Effector memory CD8-positive, alpha-beta T cell (primary cell): ENCODE results near the gene ANAPC13.
A peak's percentile ranks its signal among the peaks of the same experiment; 100 is the strongest.

Source experiments
- ATAC-seq: fragments of 150-1000 bp; cut with Tn5 transposase; replicated peaks from 2 replicates; pipeline ENCODE4 v1.10.0; 2021; ENCODE audit warnings: mild to moderate bottlenecking, moderate library complexity
- DNase-seq, 3 experiments: peaks; one replicate each; pipeline ENCODE4 v3.0.0; 2021
- H3K27ac Mint-ChIP-seq, 2 donors: one replicate each; pipeline ENCODE4 v1.8.0; 2022; ENCODE audit warnings: mild to moderate bottlenecking in 2 of 2, mixed read lengths in 2 of 2, moderate library complexity in 2 of 2
- H3K27me3 Mint-ChIP-seq, 2 donors: one replicate each; pipeline ENCODE4 v1.8.0; 2022; ENCODE audit warnings: mixed read lengths in 2 of 2
- H3K36me3 Mint-ChIP-seq: one replicate; pipeline ENCODE4 v1.8.0; 2022; ENCODE audit warnings: mild to moderate bottlenecking, moderate library complexity, mixed read lengths; ENCODE audit not compliant: insufficient read depth
- H3K4me1 Mint-ChIP-seq, 2 donors: one replicate each; pipeline ENCODE4 v1.8.0; 2022; ENCODE audit warnings: low read depth in 2 of 2, mixed read lengths in 2 of 2
- H3K4me3 Mint-ChIP-seq, 2 donors: one replicate each; pipeline ENCODE4 v1.8.0; 2022; ENCODE audit warnings: mild to moderate bottlenecking in 2 of 2, mixed read lengths in 2 of 2, moderate library complexity in 2 of 2
- H3K9me3 Mint-ChIP-seq, 2 donors: one replicate each; pipeline ENCODE4 v1.8.0; 2022; ENCODE audit warnings: mixed read lengths in 2 of 2

The ANAPC13 gene

DNA sequence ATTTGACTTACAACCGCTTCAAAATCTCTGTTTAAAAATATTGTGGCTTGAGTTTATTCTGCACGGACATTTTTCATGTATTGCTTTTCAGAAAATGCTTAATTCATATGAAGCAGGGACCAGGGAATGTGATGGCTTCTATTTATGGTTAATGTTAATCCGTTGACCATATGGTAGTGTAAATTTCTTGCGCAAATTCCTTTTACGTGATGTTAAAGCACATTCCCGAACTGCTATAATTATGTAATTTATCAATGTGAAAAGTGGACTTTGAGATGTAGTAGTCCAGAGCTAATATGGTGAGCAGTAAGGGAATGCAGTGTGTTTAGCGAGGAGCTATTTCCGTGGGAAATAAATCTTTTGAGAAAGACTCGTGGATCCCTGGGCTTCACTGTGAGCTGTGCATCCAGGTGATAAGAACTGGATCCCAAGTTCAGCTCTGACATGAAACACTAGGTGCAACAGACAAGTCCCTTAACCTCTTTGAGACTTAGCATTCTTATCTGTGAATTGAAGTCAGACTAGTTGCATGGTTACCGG is 27.3 kb downstream of the ANAPC13 start:
- Mint-ChIP-seq H3K4me1 (no peaks in the 10 kb centered on the region), H3K4me3 (no peak overlapping the region), H3K36me3 (no peaks in the 10 kb centered on the region), H3K9me3 (no peaks in the 10 kb centered on the region), H3K27me3 (peaks cover 58 to 65% of the 10 kb centered on the region in 2 donors), H3K27ac (no peak overlapping the region)
- no peak for DNase-seq
- ATAC-seq, result no peak

DNA sequence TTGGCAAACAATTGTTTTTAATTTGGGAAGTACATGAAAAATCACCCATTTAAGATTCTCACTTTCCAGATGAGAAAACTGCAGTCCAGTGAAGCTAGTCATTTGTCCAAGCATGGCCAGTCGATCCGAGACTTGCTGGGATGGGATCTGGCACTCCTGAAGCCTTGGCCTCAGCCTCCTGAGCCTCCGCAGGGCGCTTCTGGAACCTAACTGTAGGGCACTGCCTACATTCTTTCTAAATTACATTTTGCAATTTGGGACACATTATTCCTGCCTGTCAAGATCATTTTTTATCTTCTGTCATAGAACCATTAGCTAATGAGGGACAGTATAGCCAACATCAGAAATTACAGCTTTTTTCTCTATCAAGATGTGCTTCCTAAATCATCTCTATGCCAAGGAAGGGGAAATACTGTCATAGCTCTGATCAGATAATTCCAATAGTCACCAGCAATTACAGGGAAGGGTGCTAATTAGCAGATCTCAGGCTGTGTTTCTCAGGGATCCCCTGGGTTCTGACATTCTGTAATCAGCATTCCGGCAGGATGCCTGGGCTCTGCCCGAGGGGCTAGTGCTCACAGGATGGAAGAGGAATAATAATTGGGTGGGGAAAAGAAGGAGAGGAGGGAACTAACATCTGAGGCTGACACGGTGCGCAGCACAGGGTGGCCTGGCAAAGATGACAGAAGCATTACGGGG is 28.3 kb downstream of the ANAPC13 start:
- H3K36me3 Mint-ChIP-seq, result no peaks in the 10 kb centered on the region
- ATAC-seq, result no peak
- H3K9me3 Mint-ChIP-seq, result no peaks in the 10 kb centered on the region
- no peak overlapping the region for H3K27ac Mint-ChIP-seq
- H3K4me3 Mint-ChIP-seq, result no peak overlapping the region
- DNase-seq, result no peak
- H3K4me1 Mint-ChIP-seq, result no peaks in the 10 kb centered on the region
- H3K27me3 Mint-ChIP-seq, result peaks cover 49 to 59% of the 10 kb centered on the region in 2 donors

DNA sequence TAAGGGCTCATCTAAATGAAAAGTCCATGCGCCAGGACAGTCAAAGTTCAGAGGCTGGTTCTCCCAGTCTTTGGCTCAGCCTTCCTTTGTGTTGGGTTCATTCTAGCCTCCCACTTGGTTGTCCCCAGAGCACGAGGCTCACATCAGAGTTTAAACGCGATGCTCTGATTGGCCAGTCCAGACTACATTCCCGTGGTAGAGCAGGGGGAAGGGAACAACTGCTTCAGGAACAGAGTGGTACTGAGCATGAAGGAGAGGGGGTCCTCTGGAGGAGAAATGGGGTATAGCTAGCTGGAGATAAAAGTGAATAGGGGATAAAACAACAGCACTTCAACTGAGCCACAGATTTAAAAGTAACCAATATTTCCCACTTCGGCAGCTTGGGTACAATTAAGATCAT is 32.2 kb downstream of the ANAPC13 start:
- Mint-ChIP-seq H3K4me1 (no peaks in the 10 kb centered on the region), H3K9me3 (no peaks in the 10 kb centered on the region), H3K36me3 (no peaks in the 10 kb centered on the region), H3K27me3 (peaks cover 33 to 46% of the 10 kb centered on the region in 2 donors), H3K4me3 (no peak overlapping the region), H3K27ac (no peak overlapping the region)
- DNase-seq (no peak), ATAC-seq (no peak)

DNA sequence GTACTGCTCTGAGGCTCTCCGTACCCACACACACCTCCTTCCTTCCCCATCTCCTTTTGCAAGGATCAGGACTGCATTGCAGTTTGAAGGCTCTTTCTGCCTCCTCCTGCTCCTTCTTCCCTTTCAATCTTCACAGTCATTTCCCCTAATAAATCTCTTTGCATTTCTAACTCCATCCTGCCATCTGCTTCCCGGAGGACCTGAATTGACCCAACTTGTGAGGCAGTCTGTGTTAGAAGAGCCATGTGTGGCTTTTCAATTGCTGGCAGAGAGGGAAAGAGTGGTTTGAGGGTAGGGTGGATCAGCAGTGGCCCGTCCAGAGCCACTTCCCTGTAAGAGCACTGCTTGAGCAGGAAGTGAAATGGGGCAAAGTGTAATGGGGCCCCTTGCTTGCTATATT is 35.8 kb downstream of the ANAPC13 start:
- ATAC-seq (no peak), DNase-seq (no peak)
- no peaks in the 10 kb centered on the region for H3K4me1 Mint-ChIP-seq
- H3K9me3 Mint-ChIP-seq, result peaks cover 7 to 9% of the 10 kb centered on the region in 2 donors
- no peaks in the 10 kb centered on the region for H3K36me3 Mint-ChIP-seq
- no peak overlapping the region for H3K27ac Mint-ChIP-seq
- H3K4me3 Mint-ChIP-seq, result no peak overlapping the region
- peaks cover 35 to 55% of the 10 kb centered on the region in 2 donors for H3K27me3 Mint-ChIP-seq

DNA sequence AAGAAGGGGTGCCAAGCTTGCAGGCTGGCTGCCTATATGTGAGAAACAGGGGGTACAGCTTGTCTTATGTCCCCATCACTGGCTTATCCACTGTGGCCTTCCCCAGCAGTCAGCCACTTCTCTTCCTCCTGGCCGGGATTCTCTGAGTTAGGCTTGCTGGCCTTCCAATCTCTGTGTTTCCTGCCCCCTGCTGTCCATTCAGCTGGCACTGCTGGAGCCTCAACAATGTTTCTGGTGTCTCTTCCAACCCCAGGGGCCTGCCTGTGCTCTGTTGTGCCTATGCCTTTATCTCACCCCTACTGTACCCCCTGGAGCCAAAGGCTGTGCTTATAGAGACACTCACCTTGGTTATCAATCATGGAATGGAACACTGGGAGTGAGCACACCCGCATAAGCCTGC is 36.5 kb downstream of the ANAPC13 start:
- Mint-ChIP-seq H3K4me1 (no peaks in the 10 kb centered on the region), H3K36me3 (no peaks in the 10 kb centered on the region), H3K27me3 (peaks cover 41 to 62% of the 10 kb centered on the region in 2 donors), H3K4me3 (no peak overlapping the region), H3K27ac (no peak overlapping the region), H3K9me3 (peaks cover 7 to 9% of the 10 kb centered on the region in 2 donors)
- no peak for DNase-seq
- ATAC-seq, result no peak

DNA sequence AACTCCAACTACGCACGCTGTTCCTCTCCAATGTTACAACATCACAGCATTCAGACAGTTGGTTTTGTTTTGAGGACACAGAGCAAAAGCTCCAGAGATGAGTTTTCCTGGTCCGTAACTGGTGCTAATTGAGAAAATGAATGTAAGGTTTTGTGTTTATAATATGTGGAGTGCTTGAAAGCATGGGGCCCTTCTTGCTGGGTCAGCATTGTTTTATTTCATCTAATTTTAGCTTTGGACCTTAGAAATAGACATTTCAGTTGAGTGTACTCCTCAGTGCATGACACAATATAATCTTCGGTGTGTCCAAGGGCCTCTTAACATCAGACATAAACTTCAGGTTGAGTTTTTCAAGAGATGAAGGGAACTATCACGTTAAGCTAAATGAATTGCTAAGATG is 37.1 kb downstream of the ANAPC13 start:
- H3K27ac Mint-ChIP-seq, result no peak overlapping the region
- H3K9me3 Mint-ChIP-seq, result peaks cover 7 to 9% of the 10 kb centered on the region in 2 donors
- H3K4me1 Mint-ChIP-seq, result no peaks in the 10 kb centered on the region
- no peak overlapping the region for H3K4me3 Mint-ChIP-seq
- ATAC-seq (no peak), DNase-seq (no peak)
- H3K36me3 Mint-ChIP-seq, result no peaks in the 10 kb centered on the region
- peaks cover 43 to 59% of the 10 kb centered on the region in 2 donors for H3K27me3 Mint-ChIP-seq

DNA sequence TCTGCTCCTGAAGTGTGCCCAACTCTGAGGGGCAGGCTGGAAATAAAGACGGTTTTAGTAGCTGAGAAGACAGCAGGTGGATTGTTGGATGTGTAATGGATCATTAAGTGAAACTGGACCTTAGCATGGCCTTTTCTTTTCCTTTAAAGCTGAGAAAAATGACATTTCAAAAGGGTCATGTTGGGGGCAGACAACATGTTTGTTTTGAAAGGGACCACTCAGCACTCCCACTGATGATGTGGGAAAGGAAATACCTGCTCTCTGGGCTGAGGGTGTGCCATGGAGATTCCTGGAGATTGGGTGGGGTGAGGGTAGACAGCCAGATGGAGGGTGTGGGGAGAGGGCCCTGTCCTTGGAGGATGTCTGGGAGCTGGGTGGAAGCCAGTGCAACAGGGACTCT is 38.4 kb downstream of the ANAPC13 start:
- ATAC-seq, result no peak
- H3K9me3 Mint-ChIP-seq, result peaks cover 7 to 9% of the 10 kb centered on the region in 2 donors
- H3K36me3 Mint-ChIP-seq, result peaks cover 3% of the 10 kb centered on the region

DNA sequence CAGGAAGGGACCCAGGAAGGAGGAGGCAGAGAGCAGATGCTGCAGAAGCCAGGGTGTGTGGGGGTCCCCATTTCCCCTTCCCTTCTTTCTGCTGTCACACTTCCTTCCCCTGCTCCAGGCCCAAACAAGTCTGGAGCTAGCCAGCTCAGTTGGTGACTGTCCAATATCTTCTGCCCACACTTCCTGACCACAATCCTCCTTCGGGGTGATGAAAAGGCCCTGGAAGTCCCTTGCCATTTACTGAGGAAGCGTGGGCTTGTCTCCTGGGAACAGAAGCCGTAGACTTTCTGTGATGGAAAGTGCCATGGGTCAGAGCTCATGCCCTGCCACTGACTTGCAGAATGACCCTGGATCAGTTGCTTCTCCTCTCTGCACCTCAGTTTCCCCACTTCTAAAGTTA is 39.0 kb downstream of the ANAPC13 start:
- Mint-ChIP-seq H3K4me3 (no peak overlapping the region), H3K36me3 (peaks cover 3% of the 10 kb centered on the region), H3K27me3 (peaks cover 50 to 60% of the 10 kb centered on the region in 2 donors), H3K4me1 (no peaks in the 10 kb centered on the region), H3K27ac (peak overlapping the region in 1 of 2 donors; percentile 33), H3K9me3 (peaks cover 7 to 9% of the 10 kb centered on the region in 2 donors)
- no peak for ATAC-seq
- no peak for DNase-seq

More for the DNA sequence above, 38.4 kb downstream of the ANAPC13 start:
- DNase-seq, result no peak
- peaks cover 46 to 54% of the 10 kb centered on the region in 2 donors for H3K27me3 Mint-ChIP-seq
- H3K27ac Mint-ChIP-seq, result no peak overlapping the region
- H3K4me1 Mint-ChIP-seq, result no peaks in the 10 kb centered on the region
- H3K4me3 Mint-ChIP-seq, result no peak overlapping the region

DNA sequence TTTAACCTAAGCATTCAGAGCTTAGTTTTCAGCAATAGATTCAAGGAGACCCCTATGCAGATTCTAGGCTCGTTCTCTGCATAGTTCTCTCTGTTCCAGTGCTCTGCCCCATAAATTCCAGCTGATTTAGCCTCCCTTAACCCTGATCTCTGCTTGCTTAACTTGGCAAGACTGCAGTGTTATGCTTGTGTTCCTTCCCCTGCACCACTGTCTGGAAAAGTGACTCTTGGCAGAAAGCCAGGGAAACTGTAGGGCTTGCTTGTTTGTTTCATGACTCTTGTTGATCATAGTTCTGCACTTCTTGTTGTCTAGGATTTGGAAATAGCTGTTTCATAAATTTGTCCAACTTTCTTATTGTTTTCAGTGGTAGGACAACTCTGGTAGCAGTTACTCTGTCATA is 40.1 kb downstream of the ANAPC13 start:
- no peak for ATAC-seq
- peaks cover 3% of the 10 kb centered on the region for H3K36me3 Mint-ChIP-seq
- no peak overlapping the region for H3K27ac Mint-ChIP-seq
- DNase-seq, result no peak
- peaks cover 59 to 64% of the 10 kb centered on the region in 2 donors for H3K27me3 Mint-ChIP-seq
- H3K4me3 Mint-ChIP-seq, result no peak overlapping the region
- H3K4me1 Mint-ChIP-seq, result no peaks in the 10 kb centered on the region
- peaks cover 7 to 9% of the 10 kb centered on the region in 2 donors for H3K9me3 Mint-ChIP-seq

DNA sequence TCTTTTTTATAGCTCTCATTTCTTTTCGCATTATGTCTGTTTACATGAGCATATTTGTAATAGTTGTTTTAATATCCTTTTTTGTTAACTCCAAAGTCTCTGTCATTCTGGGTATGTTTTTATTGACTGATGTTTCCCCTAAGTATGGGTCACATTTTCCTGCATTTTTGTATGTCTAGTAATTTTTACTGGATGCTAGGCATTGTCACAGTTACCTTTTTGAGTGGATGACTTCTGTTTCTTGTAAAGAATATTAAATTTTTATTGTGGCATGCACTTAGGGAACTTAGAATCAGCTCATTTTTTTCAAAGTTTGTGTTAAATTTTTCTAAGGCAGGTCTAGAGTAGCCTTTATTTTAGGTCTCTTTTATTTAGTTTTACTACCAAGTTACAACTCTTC is 40.7 kb downstream of the ANAPC13 start:
- H3K9me3 Mint-ChIP-seq, result peaks cover 7 to 9% of the 10 kb centered on the region in 2 donors
- H3K27me3 Mint-ChIP-seq, result peaks cover 61 to 69% of the 10 kb centered on the region in 2 donors
- no peak for DNase-seq
- H3K4me1 Mint-ChIP-seq, result no peaks in the 10 kb centered on the region
- ATAC-seq, result no peak
- peaks cover 3% of the 10 kb centered on the region for H3K36me3 Mint-ChIP-seq
- no peak overlapping the region for H3K4me3 Mint-ChIP-seq
- H3K27ac Mint-ChIP-seq, result no peak overlapping the region

DNA sequence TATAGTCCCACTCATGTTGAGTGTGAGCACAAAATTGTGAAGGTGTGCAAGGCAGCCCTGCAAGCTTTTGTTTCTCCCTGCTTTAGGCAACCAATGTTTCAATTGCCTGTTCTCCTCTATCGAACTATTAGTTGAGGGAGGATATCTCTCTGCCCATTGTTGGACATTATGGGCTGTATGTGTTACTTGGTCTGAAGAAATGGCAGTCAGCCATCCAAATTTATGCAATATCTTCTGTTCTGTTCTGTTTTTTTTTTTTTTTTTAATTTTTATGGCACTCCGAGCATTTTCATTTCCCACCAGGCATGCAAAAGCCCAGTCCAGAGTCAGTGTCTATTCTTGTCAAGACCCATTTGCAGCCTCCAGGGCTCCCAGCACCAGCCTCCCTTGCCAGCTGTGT is 44.0 kb downstream of the ANAPC13 start:
- ATAC-seq (no peak), DNase-seq (no peak)
- Mint-ChIP-seq H3K9me3 (peaks cover 7 to 9% of the 10 kb centered on the region in 2 donors), H3K4me3 (no peak overlapping the region), H3K4me1 (no peaks in the 10 kb centered on the region), H3K36me3 (peaks cover 3% of the 10 kb centered on the region), H3K27me3 (peaks cover 54 to 58% of the 10 kb centered on the region in 2 donors), H3K27ac (no peak overlapping the region)

DNA sequence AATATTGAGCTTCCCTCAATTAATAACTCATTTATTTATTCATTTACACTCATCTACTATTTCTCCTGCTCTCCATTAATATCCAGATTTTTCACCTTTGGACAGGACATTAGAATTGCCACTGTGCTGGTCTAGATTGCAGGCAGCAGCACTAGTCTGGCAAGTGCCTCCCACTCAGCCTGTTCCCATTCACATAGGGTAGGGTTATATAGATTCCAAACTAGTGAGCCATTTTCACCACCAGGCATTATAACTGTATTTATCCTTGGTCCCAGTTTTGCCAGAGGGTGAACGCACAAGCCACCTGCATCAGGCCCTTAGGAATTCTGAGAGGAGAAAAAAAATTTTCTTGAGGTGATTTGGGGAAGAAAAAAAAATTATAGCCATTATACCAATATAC is 44.5 kb downstream of the ANAPC13 start:
- Mint-ChIP-seq H3K4me3 (no peak overlapping the region), H3K36me3 (peaks cover 3% of the 10 kb centered on the region), H3K9me3 (peaks cover 5 to 9% of the 10 kb centered on the region in 2 donors), H3K27ac (no peak overlapping the region), H3K4me1 (no peaks in the 10 kb centered on the region), H3K27me3 (peaks cover 49 to 55% of the 10 kb centered on the region in 2 donors)
- ATAC-seq (no peak), DNase-seq (no peak)

DNA sequence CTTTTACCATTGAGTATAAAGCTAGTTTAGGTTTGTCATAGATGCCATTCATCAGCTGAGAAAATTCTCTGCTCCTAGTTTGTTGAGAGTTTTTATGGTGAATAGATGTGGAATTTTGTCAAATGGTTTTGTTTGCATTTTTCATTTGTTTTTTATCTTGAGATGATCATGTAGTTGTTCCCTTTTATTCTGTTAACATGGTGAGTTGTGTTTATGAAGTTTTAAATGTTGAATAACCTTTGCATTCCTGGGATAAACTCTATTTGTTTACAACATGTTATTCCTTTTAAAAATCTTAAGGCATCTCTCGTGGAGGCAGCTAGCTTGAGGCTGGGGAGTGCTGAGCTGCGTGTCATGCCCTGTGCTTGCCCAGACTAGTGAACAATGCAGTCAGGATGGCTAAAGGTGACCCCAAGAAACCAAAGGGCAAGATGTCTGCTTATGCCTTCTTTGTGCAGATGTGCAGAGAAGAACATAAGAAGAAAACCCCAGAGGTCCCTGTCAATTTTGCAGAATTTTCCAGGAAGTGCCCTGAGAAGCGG is 48.5 kb downstream of the ANAPC13 start:
- Mint-ChIP-seq H3K27me3 (peaks cover 40 to 45% of the 10 kb centered on the region in 2 donors), H3K9me3 (no peaks in the 10 kb centered on the region), H3K4me3 (no peak overlapping the region), H3K27ac (no peak overlapping the region), H3K4me1 (no peaks in the 10 kb centered on the region), H3K36me3 (no peaks in the 10 kb centered on the region)
- DNase-seq (no peak), ATAC-seq (no peak)

DNA sequence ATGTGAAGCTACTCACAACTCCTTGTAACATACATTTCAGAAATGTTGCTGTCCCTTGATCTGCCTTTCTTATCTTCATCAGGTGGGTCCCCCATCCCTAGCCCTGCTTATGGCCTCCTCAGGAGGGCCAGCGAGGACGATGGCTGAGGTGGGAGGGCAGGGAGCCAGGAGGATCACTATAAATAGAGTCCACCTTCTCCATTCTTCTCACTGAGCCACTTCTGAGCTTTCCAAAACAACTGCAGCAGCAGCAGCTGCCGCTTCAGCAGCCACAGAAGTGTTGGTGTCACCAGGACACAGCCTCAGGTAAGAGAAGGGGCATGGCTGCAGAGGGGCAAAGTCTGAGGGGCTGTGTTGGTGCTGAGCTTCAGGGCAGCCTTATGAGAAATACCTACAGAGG is 53.5 kb downstream of the ANAPC13 start:
- Mint-ChIP-seq H3K9me3 (no peaks in the 10 kb centered on the region), H3K27ac (no peak overlapping the region), H3K27me3 (peaks cover 31 to 68% of the 10 kb centered on the region in 2 donors), H3K4me3 (no peak overlapping the region), H3K4me1 (peaks cover 0 to 2% of the 10 kb centered on the region in 2 donors), H3K36me3 (no peaks in the 10 kb centered on the region)
- DNase-seq, result no peak
- no peak for ATAC-seq
